ENCODE results near the gene GAGE13. TPM values are rescaled to one million over a fixed set of nuclear protein-coding genes. Genes with fewer than 3 reads are reported as not detected.
A peak's percentile ranks its signal among the peaks of the same experiment; 100 is the strongest.
"Not testable (repeated sequence)": the region's sequence is repeated elsewhere in the genome, so short reads cannot be mapped to it uniquely, and the experiment has no call there.

GAGE13 gene
- total RNA-seq, 1 experiment from 2014 or later: not detected

DNA sequence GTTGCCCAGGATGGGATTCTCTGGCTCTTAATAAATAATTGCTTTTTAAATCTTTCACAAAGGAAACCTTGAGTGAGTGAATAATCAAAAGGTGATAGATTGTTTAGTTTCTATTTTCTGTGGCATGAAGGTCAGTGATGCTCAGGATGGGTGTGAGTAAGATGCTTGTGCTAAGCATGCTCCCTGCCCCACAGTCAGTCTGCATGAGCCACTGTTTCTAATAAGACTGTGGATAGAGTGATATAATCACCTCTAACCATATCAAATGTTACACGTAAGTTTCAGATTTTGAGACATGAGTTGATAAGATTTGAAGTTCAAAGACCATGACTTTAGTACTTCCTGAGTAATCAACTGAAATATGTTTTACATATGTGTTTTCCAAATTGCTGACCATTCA lies 30.7 kb upstream of the GAGE13 start:
- CTCF ChIA-PET: no interaction called here
- BruUV-seq (replicated peaks): no TSS peak
- TF ChIP-seq, protein P1, sequence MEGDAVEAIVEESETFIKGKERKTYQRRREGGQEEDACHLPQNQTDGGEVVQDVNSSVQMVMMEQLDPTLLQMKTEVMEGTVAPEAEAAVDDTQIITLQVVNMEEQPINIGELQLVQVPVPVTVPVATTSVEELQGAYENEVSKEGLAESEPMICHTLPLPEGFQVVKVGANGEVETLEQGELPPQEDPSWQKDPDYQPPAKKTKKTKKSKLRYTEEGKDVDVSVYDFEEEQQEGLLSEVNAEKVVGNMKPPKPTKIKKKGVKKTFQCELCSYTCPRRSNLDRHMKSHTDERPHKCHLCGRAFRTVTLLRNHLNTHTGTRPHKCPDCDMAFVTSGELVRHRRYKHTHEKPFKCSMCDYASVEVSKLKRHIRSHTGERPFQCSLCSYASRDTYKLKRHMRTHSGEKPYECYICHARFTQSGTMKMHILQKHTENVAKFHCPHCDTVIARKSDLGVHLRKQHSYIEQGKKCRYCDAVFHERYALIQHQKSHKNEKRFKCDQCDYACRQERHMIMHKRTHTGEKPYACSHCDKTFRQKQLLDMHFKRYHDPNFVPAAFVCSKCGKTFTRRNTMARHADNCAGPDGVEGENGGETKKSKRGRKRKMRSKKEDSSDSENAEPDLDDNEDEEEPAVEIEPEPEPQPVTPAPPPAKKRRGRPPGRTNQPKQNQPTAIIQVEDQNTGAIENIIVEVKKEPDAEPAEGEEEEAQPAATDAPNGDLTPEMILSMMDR (IDR thresholded peaks at IDR 0.05; ENCODE audit: unreplicated experiment): no peak

DNA sequence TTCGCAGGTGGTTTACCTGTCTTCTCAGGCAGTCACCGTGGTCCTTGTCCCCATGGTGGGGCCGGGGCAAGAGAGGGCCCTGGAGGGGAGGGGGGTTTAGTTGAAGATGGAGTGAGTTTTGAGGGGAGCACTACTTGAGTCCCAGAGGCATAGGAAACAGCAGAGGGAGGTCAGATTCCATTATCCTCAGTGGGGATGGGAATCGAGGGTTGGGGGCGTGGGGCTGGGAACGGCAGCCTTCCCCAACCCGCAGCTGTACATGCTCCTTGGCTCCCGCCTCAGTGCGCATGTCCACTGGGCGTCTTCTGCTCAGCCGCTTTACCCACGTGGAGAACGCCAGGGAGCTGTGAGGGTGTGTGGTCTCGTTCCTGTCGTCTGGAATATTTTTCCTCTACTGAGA lies 28.0 kb upstream of the GAGE13 start, which contains the start of gene GAGE10:
Gene GAGE10, plus strand, starts transcription at position 301 of the 400 bp plus-strand sequence. CDS start 1,214 bp downstream, outside the sequence.
- BruUV-seq (replicated peaks): no TSS peak
- H3K4me1 Mint-ChIP-seq (ENCODE audit: insufficient read depth, unreplicated experiment): peaks cover 1% of the 10 kb centered on the region
- H3K4me3 Mint-ChIP-seq (ENCODE audit: unreplicated experiment): no peak within 1 kb of the TSS
- no peaks in the 10 kb centered on the region for H3K36me3 Mint-ChIP-seq (ENCODE audit: insufficient read depth, unreplicated experiment)
- ChIA-PET POLR2A (no interaction called here), CTCF (no interaction called here)
- TF ChIP-seq, protein P1 (IDR thresholded peaks at IDR 0.05; ENCODE audit: unreplicated experiment): no peak
- no peak within 1 kb of the TSS for H3K27ac Mint-ChIP-seq (ENCODE audit: low read depth, unreplicated experiment)
- peaks cover 28% of the 10 kb centered on the region for H3K27me3 Mint-ChIP-seq (ENCODE audit: insufficient read depth, unreplicated experiment)
- no peaks in the 10 kb centered on the region for H3K9me3 Mint-ChIP-seq (ENCODE audit: unreplicated experiment)
- DNase-seq (ENCODE audit: unreplicated experiment): no peak
- intact Hi-C loops (cut with micrococcal nuclease): no loop called here

More for the DNA sequence above, 30.7 kb upstream of the GAGE13 start:
- POLR2A ChIA-PET: no interaction called here
- intact Hi-C loops (cut with micrococcal nuclease): no loop called here
- H3K36me3 Mint-ChIP-seq (ENCODE audit: insufficient read depth, unreplicated experiment): no peaks in the 10 kb centered on the region
- DNase-seq (ENCODE audit: unreplicated experiment): no peak
- no peak overlapping the region for H3K27ac Mint-ChIP-seq (ENCODE audit: low read depth, unreplicated experiment)
- H3K4me1 Mint-ChIP-seq (ENCODE audit: insufficient read depth, unreplicated experiment): no peaks in the 10 kb centered on the region
- peaks cover 42% of the 10 kb centered on the region for H3K27me3 Mint-ChIP-seq (ENCODE audit: insufficient read depth, unreplicated experiment)
- no peaks in the 10 kb centered on the region for H3K9me3 Mint-ChIP-seq (ENCODE audit: unreplicated experiment)
- no peak overlapping the region for H3K4me3 Mint-ChIP-seq (ENCODE audit: unreplicated experiment)

DNA sequence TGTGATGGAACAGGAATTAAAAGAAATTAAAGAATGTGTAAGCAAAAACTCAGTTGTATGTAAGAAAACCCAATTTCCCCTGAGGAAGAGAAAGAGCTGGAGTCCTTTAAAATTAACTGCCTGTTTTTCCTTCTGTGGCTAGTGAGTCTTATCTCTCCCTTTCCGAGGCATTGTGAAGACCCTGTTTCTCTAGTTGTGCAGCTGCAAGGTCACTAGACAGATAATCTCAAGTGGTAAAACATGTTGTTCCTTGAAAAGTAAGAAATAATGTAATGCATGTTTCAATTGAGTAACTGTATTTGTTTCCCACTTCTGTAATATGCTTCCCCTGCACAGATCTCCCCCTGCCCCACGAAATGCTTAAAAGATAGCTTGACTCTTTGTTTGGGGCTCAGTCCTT lies 23.6 kb upstream of the GAGE13 start:
- H3K9me3 Mint-ChIP-seq (ENCODE audit: unreplicated experiment); BruUV-seq (replicated peaks); intact Hi-C loops (cut with micrococcal nuclease); H3K36me3 Mint-ChIP-seq (ENCODE audit: insufficient read depth, unreplicated experiment); DNase-seq (ENCODE audit: unreplicated experiment); H3K27ac Mint-ChIP-seq (ENCODE audit: low read depth, unreplicated experiment); POLR2A ChIA-PET; CTCF ChIA-PET; H3K4me3 Mint-ChIP-seq (ENCODE audit: unreplicated experiment): not testable (repeated sequence)
- H3K27me3 Mint-ChIP-seq (ENCODE audit: insufficient read depth, unreplicated experiment): peaks cover 13% of the 10 kb centered on the region
- H3K4me1 Mint-ChIP-seq (ENCODE audit: insufficient read depth, unreplicated experiment): peaks cover 15% of the 10 kb centered on the region

DNA sequence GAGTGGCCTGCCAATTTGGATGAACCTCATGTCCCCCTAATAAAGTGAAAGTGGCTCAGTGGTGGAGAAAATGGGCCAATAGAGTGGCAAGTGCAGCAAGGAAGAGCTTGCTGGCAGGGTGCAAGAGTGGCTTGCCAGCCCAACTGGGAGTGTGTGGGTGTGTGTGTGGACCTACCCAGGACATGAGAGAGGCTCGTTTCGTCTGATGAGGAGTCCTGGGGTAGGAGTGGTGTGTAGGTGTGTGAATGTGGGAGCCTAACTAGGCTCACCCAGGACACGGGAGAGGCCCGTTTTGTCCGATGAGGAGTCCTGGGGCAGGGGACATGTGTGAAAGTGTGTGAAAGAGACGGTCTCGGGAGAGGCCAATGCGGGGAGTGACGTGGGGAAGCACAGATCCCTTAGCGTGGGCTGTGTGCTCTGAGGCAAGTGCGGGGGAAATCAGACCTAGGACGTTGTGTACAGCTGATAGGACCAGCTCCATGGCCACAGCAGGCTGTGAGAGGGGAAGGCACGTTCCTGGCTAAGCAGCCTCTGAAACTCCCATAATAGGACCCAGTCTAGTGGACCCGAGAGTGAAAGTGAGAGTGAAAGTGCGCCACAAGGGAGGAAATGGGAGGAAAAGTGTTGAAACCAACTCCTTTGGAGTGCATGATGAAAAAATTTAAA lies 22.6 kb upstream of the GAGE13 start:
- no TSS peak for BruUV-seq (replicated peaks)
- POLR2A ChIA-PET: no interaction called here
- Mint-ChIP-seq H3K4me3 (ENCODE audit: unreplicated experiment) (peak overlapping the region; percentile 41), H3K27ac (ENCODE audit: low read depth, unreplicated experiment) (peak overlapping the region; percentile 77), H3K9me3 (ENCODE audit: unreplicated experiment) (no peaks in the 10 kb centered on the region), H3K27me3 (ENCODE audit: insufficient read depth, unreplicated experiment) (peaks cover 13% of the 10 kb centered on the region), H3K36me3 (ENCODE audit: insufficient read depth, unreplicated experiment) (no peaks in the 10 kb centered on the region), H3K4me1 (ENCODE audit: insufficient read depth, unreplicated experiment) (peaks cover 15% of the 10 kb centered on the region)
- CTCF ChIA-PET: interaction anchor here (0.5 to 0.6 kb wide), 2 partner anchors 17 to 1687 kb away, joined by 3 to 4 read pairs; no protein-coding TSS in a partner anchor
- DNase-seq (ENCODE audit: unreplicated experiment): no peak
- intact Hi-C loops (cut with micrococcal nuclease): no loop called here
- TF ChIP-seq, protein P1 (IDR thresholded peaks at IDR 0.05; ENCODE audit: unreplicated experiment): no peak
